ENCODE measurements around the gene SPTBN4. TPM values are rescaled to one million over a fixed set of nuclear protein-coding genes. Genes with fewer than 3 reads are reported as not detected.

Gene SPTBN4
- total RNA-seq, 1 experiment from 2014 or later, result 0.61 TPM

GRCh38 chr19:40596608-40597328, 130.0 kb downstream of the SPTBN4 start:
- DNase-seq (ENCODE audit: low read depth in 1 of 2, low spot score in 2 of 2), result no peak
- peaks cover 39% of the 10 kb centered on the region for H3K27me3 ChIP-seq (replicated peaks)
- H3K9me3 ChIP-seq (replicated peaks), result no peaks in the 10 kb centered on the region
- no peaks in the 10 kb centered on the region for H3K36me3 ChIP-seq
- H3K27ac ChIP-seq, result no peak overlapping the region
- peaks cover 29% of the 10 kb centered on the region for H3K4me1 ChIP-seq (replicated peaks)
- H3K4me3 ChIP-seq, result no peak overlapping the region

GRCh38 chr19:40597329-40597838, 130.6 kb downstream of the SPTBN4 start:
- H3K4me3 ChIP-seq, result no peak overlapping the region
- no peaks in the 10 kb centered on the region for H3K9me3 ChIP-seq (replicated peaks)
- DNase-seq (ENCODE audit: low read depth in 1 of 2, low spot score in 2 of 2), result no peak
- no peak overlapping the region for H3K27ac ChIP-seq
- peaks cover 40% of the 10 kb centered on the region for H3K27me3 ChIP-seq (replicated peaks)
- no peaks in the 10 kb centered on the region for H3K36me3 ChIP-seq
- H3K4me1 ChIP-seq (replicated peaks), result peaks cover 35% of the 10 kb centered on the region

- Histone ChIP-seq H3K4me3 (no peak overlapping the region), H3K27ac (no peak overlapping the region)
Observed at GRCh38 chr19:40598121-40598917, 131.5 kb downstream of the SPTBN4 start.

GRCh38 chr19:40598918-40599307, 132.1 kb downstream of the SPTBN4 start:
- Histone ChIP-seq H3K9me3 (replicated peaks) (no peaks in the 10 kb centered on the region), H3K27ac (no peak overlapping the region), H3K4me3 (no peak overlapping the region), H3K27me3 (replicated peaks) (peaks cover 40% of the 10 kb centered on the region), H3K36me3 (no peaks in the 10 kb centered on the region), H3K4me1 (replicated peaks) (peaks cover 50% of the 10 kb centered on the region)
- DNase-seq (ENCODE audit: low read depth in 1 of 2, low spot score in 2 of 2), result no peak

More at GRCh38 chr19:40598121-40598917, 131.5 kb downstream of the SPTBN4 start:
- Histone ChIP-seq H3K4me1 (replicated peaks) (peaks cover 44% of the 10 kb centered on the region), H3K9me3 (replicated peaks) (no peaks in the 10 kb centered on the region), H3K36me3 (no peaks in the 10 kb centered on the region), H3K27me3 (replicated peaks) (peaks cover 40% of the 10 kb centered on the region)
- DNase-seq (ENCODE audit: low read depth in 1 of 2, low spot score in 2 of 2), result peak; percentile 86 to 90

GRCh38 chr19:40599331-40599901, 132.6 kb downstream of the SPTBN4 start:
- no peaks in the 10 kb centered on the region for H3K9me3 ChIP-seq (replicated peaks)
- H3K4me3 ChIP-seq, result no peak overlapping the region
- no peaks in the 10 kb centered on the region for H3K36me3 ChIP-seq
- DNase-seq (ENCODE audit: low read depth in 1 of 2, low spot score in 2 of 2), result no peak
- no peak overlapping the region for H3K27ac ChIP-seq
- peaks cover 53% of the 10 kb centered on the region for H3K4me1 ChIP-seq (replicated peaks)
- peaks cover 40% of the 10 kb centered on the region for H3K27me3 ChIP-seq (replicated peaks)

GRCh38 chr19:40599902-40600569, 133.2 kb downstream of the SPTBN4 start:
- no peak overlapping the region for H3K27ac ChIP-seq
- no peaks in the 10 kb centered on the region for H3K9me3 ChIP-seq (replicated peaks)
- peaks cover 53% of the 10 kb centered on the region for H3K4me1 ChIP-seq (replicated peaks)
- no peak for DNase-seq (ENCODE audit: low read depth in 1 of 2, low spot score in 2 of 2)
- peaks cover 40% of the 10 kb centered on the region for H3K27me3 ChIP-seq (replicated peaks)
- H3K4me3 ChIP-seq, result no peak overlapping the region
- no peaks in the 10 kb centered on the region for H3K36me3 ChIP-seq

- Histone ChIP-seq H3K4me1 (replicated peaks) (peaks cover 58% of the 10 kb centered on the region), H3K27ac (no peak overlapping the region), H3K27me3 (replicated peaks) (peaks cover 40% of the 10 kb centered on the region), H3K4me3 (no peak overlapping the region), H3K36me3 (no peaks in the 10 kb centered on the region), H3K9me3 (replicated peaks) (no peaks in the 10 kb centered on the region)
- DNase-seq (ENCODE audit: low read depth in 1 of 2, low spot score in 2 of 2), result no peak
Observed at GRCh38 chr19:40600570-40601133, 133.9 kb downstream of the SPTBN4 start.

- Histone ChIP-seq H3K27ac (no peak within 1 kb of the TSS), H3K27me3 (replicated peaks) (peaks cover 40% of the 10 kb centered on the region), H3K4me1 (replicated peaks) (peaks cover 62% of the 10 kb centered on the region), H3K9me3 (replicated peaks) (no peaks in the 10 kb centered on the region), H3K36me3 (no peaks in the 10 kb centered on the region), H3K4me3 (peak within 1 kb of the TSS; percentile 33)
- no peak for DNase-seq (ENCODE audit: low read depth in 1 of 2, low spot score in 2 of 2)
Observed at GRCh38 chr19:40601134-40601974, 134.6 kb downstream of the SPTBN4 start, which contains the start of gene LTBP4. Gene LTBP4 (plus strand): TSS chr19:40601369. CDS start chr19:40601388, 19 bp downstream.

- no peak for DNase-seq (ENCODE audit: low read depth in 1 of 2, low spot score in 2 of 2)
- Histone ChIP-seq H3K4me1 (replicated peaks) (peaks cover 53% of the 10 kb centered on the region), H3K9me3 (replicated peaks) (no peaks in the 10 kb centered on the region), H3K36me3 (no peaks in the 10 kb centered on the region), H3K27ac (no peak overlapping the region), H3K27me3 (replicated peaks) (peaks cover 29% of the 10 kb centered on the region), H3K4me3 (no peak overlapping the region)
Observed at GRCh38 chr19:40603071-40603388, 136.2 kb downstream of the SPTBN4 start.

- Histone ChIP-seq H3K9me3 (replicated peaks) (no peaks in the 10 kb centered on the region), H3K27ac (no peak overlapping the region), H3K4me3 (peak overlapping the region; percentile 36), H3K36me3 (no peaks in the 10 kb centered on the region), H3K4me1 (replicated peaks) (peaks cover 48% of the 10 kb centered on the region), H3K27me3 (replicated peaks) (peaks cover 29% of the 10 kb centered on the region)
- DNase-seq (ENCODE audit: low read depth in 1 of 2, low spot score in 2 of 2), result peak; percentile 91 to 96
Observed at GRCh38 chr19:40603389-40604170, 136.8 kb downstream of the SPTBN4 start.

- Histone ChIP-seq H3K27ac (no peak overlapping the region), H3K9me3 (replicated peaks) (no peaks in the 10 kb centered on the region), H3K4me3 (peak overlapping the region; percentile 36), H3K36me3 (no peaks in the 10 kb centered on the region), H3K4me1 (replicated peaks) (peaks cover 49% of the 10 kb centered on the region), H3K27me3 (replicated peaks) (peaks cover 24% of the 10 kb centered on the region)
- no peak for DNase-seq (ENCODE audit: low read depth in 1 of 2, low spot score in 2 of 2)
Observed at GRCh38 chr19:40604171-40604646, 137.4 kb downstream of the SPTBN4 start.

Data from SJSA1 (cell line).